PFSK-1 (cell line): Measurements from ENCODE around the gene ATOH8.

ENCODE experiments used
- FOXP2 ChIP-seq: optimal IDR thresholded peaks from 2 replicates; pipeline ENCODE3; 2011; ENCODE audit warnings: borderline replicate concordance, control low read depth, inconsistent platforms; ENCODE audit not compliant: insufficient read depth; ENCODE audit errors: extremely low read length, extremely low read depth
- POLR2AphosphoS5 ChIP-seq: IDR thresholded peaks from 2 replicates; pipeline ENCODE4 v1.6.1; 2012; ENCODE audit warnings: low read depth, mild to moderate bottlenecking, control low read depth, low read length, moderate library complexity
- REST ChIP-seq, 2 experiments: IDR thresholded peaks; 2 replicates each; pipeline versions ENCODE4 v1.6.1 to v1.8.0; 2011 to 2012; ENCODE audit warnings: low read depth in 2 of 2, low read length in 2 of 2, control low read depth in 1 of 2, inconsistent platforms in 1 of 2, mild to moderate bottlenecking in 1 of 2, moderate library complexity in 1 of 2; ENCODE audit not compliant: insufficient read depth in 1 of 2
- SIN3A ChIP-seq: IDR thresholded peaks from 2 replicates; pipeline ENCODE4 v1.6.1; 2012; ENCODE audit warnings: mild to moderate bottlenecking, low read length, moderate library complexity, borderline replicate concordance; ENCODE audit not compliant: insufficient read depth
- TAF1 ChIP-seq: IDR thresholded peaks from 2 replicates; pipeline ENCODE4 v1.6.1; 2012; ENCODE audit warnings: low read length, control low read depth, borderline replicate concordance; ENCODE audit not compliant: insufficient read depth

The ATOH8 gene

DNA sequence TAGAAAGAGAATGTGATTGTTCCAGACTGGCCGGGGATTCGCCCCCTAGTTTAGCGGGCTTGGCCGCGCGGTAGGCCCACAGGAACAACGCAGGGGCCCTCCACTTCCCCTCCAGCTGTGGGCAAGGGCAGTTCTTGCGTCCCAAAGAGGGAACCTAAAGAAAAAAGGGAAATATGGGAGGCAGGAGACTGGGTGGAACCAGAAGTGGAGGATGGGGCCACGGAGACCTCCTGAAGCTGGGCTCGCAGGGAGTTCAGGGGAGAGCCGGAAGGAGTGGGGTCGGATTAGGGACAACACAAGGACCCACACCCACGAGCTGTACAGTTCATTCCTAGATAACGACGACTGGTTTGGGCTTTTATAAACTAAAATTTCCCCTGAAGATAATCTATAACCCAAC lies 41.5 kb upstream of the ATOH8 start:
- TF ChIP-seq FOXP2, result no peak
- no peak for TF ChIP-seq REST (IDR thresholded peaks at IDR 0.05; ENCODE audit: insufficient read depth in 1 of 2, low read depth in 2 of 2, low read length in 2 of 2)
- TF ChIP-seq SIN3A, result no peak
- no peak for TF ChIP-seq TAF1
- no peak for TF ChIP-seq POLR2AphosphoS5

DNA sequence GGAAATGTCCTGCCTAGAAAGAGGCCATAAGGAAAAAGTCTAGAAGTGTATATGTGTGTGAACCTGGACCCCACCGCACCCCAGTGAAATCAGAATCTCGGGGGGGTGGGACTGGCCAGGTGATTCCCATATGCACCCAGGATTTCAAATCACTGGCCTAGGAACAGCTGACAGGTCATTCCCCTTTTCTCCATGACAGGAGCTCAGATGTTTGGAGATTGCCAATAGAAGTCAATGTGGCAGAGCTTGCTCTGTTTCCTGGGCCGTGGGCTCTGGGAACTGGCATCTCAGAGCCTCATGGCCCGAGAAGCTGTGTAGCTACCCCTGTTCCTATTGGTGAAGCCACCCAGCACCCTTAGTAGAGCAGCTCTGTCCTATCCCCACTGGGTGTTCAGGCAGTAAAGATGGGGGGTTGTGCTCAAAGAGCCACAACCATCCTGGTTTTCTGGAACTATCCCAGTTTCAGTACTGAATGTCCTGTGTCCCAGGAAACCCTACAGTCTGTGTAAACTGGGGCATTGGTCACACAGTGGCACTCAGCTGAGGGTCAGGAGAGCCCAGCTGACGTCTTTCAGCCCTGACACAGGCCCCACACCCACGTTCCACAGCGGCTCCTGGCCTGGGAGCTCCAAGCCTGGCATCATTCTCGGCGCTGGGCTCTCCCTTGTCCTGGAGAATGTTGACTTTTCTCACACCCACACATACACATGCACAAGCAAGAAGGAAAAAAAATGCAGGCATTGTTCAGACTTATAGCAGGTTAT lies 40.8 kb upstream of the ATOH8 start:
- no peak for TF ChIP-seq TAF1
- no peak for TF ChIP-seq REST (IDR thresholded peaks at IDR 0.05; ENCODE audit: insufficient read depth in 1 of 2, low read depth in 2 of 2, low read length in 2 of 2)
- TF ChIP-seq FOXP2, result no peak
- no peak for TF ChIP-seq POLR2AphosphoS5
- no peak for TF ChIP-seq SIN3A

DNA sequence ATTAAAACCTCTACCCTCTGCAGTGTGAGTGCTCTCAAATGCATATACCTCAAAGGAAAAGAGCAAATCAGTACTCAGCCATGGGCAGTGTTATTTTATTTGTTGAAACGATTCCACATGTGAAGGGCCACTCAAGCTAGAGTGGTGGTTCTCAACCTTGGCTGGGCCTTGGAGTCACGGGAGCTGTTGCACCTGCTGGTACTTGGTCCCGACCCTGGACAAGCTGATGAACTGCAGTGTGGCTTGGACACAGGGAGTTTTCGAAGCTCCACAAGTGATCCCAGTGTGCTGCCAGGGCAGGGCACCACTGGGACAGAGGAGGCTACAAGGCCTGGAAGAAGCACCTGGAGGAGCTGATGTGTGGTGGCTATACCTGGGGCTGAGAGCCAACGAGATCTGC lies 40.0 kb upstream of the ATOH8 start:
- TF ChIP-seq REST (IDR thresholded peaks at IDR 0.05; ENCODE audit: insufficient read depth in 1 of 2, low read depth in 2 of 2, low read length in 2 of 2) (no peak), FOXP2 (no peak), SIN3A (no peak), TAF1 (no peak), POLR2AphosphoS5 (no peak)

DNA sequence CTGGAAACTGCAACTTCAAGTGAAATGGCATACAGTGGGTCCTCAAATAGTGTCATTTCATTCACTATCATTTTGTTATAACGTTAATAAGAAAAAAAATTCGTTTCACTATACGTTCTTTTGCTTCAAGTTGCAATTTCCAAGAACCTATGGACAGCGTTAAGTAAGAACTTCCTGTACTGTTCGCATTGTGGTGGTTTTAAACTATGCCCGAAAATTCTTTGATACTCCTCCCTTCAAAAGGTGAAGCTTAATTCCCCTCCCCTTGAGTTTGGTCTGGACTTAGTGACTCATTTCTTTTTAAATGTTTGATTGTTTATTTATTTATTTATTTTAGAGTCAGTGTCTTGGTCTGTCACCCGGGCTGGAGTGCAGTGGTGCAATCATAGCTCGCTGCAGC lies 39.0 kb upstream of the ATOH8 start:
- TF ChIP-seq TAF1, result no peak
- TF ChIP-seq FOXP2, result no peak
- TF ChIP-seq POLR2AphosphoS5, result no peak
- TF ChIP-seq REST (IDR thresholded peaks at IDR 0.05; ENCODE audit: insufficient read depth in 1 of 2, low read depth in 2 of 2, low read length in 2 of 2), result no peak
- TF ChIP-seq SIN3A, result no peak

DNA sequence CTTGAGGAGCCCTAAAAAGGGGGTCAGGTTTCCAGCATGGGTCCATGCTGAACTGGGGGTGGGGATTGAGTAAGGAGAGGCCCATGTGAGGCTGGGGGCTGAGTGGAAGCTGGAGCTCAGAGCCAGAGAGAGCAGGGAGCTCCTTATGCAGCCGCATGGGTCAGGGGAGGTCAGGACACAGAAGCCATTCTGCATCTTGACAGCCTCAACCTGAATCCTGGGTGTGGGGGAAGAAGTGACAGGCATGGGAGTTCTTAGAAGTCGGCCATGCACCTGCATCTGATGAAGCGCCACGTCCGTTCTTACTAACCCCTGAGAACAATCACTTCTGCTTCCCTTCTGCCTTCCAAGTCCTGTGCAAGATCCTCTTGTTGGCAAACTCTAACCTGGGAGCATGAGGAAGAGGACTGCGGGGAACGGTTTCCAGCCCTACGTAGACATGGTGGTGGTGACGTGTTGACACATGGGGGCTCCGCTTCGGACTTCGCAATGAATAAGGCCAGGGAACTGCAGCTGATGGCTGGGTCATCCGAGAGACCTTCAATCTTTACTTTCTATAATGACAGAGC lies 37.4 kb upstream of the ATOH8 start:
- no peak for TF ChIP-seq POLR2AphosphoS5
